T47D (cell line): Measurements from ENCODE around the gene AOC1.
A peak's percentile ranks its signal among the peaks of the same experiment; 100 is the strongest.

Experiments used
- DNase-seq, 2 experiments: peaks; one replicate each; pipeline versions ENCODE4 v3.0.0 to v3.0.0-alpha.2; 2011 to 2012; ENCODE audit warnings: low read depth in 1 of 2, low spot score in 1 of 2
- JUND ChIP-seq: IDR thresholded peaks from 2 replicates; pipeline ENCODE4 v1.6.1; 2012; ENCODE audit warnings: low read depth
- in situ Hi-C: cut with HindIII; loops from 2 replicates; pipeline ENCODE4 v1.10.0; 2016; ENCODE audit warnings: low sequenced_read_pairs, low pct_unique_long_range_greater_than_20kb

Gene AOC1

GRCh38 chr7:150823484-150824126 lies 28.7 kb upstream of the AOC1 start:
- in situ Hi-C loops: no loop called here
- no peak for DNase-seq
- TF ChIP-seq JUND: no peak

- peak in 1 of 2 experiments; percentile 8 for DNase-seq
- in situ Hi-C loops: no loop called here
- TF ChIP-seq JUND: no peak
These were observed 27.7 kb upstream of the AOC1 start for GRCh38 chr7:150824379-150825177.

- in situ Hi-C loops: no loop called here
- no peak for DNase-seq
- no peak for TF ChIP-seq JUND
These were observed 26.1 kb upstream of the AOC1 start for GRCh38 chr7:150826061-150826849.

- TF ChIP-seq JUND: no peak
- DNase-seq: no peak
- in situ Hi-C loops: no loop called here
These were observed 23.9 kb upstream of the AOC1 start for GRCh38 chr7:150828384-150828783.

GRCh38 chr7:150829426-150829825 lies 22.9 kb upstream of the AOC1 start:
- no peak for TF ChIP-seq JUND
- no peak for DNase-seq
- in situ Hi-C loops: no loop called here

- no peak for DNase-seq
- in situ Hi-C loops: no loop called here
- TF ChIP-seq JUND: no peak
These were observed 21.4 kb upstream of the AOC1 start for GRCh38 chr7:150830937-150831336.

GRCh38 chr7:150831851-150832250 lies 20.5 kb upstream of the AOC1 start:
- in situ Hi-C loops: no loop called here
- no peak for DNase-seq
- no peak for TF ChIP-seq JUND

GRCh38 chr7:150835019-150835418 lies 17.3 kb upstream of the AOC1 start:
- DNase-seq: no peak
- in situ Hi-C loops: no loop called here
- no peak for TF ChIP-seq JUND

GRCh38 chr7:150835702-150836280 lies 16.5 kb upstream of the AOC1 start:
- in situ Hi-C loops: no loop called here
- TF ChIP-seq JUND: no peak
- DNase-seq: peak in 1 of 2 experiments; percentile 39

GRCh38 chr7:150838965-150839650 lies 13.2 kb upstream of the AOC1 start:
- no peak for TF ChIP-seq JUND
- in situ Hi-C loops: no loop called here
- peak in 1 of 2 experiments; percentile 40 for DNase-seq

- DNase-seq: no peak
- in situ Hi-C loops: no loop called here
- no peak for TF ChIP-seq JUND
These were observed 10.3 kb upstream of the AOC1 start for GRCh38 chr7:150842018-150842417.

- no peak for TF ChIP-seq JUND
- no peak for DNase-seq
- in situ Hi-C loops: no loop called here
These were observed 9.6 kb upstream of the AOC1 start for GRCh38 chr7:150842716-150843115.
